ENCODE results near the gene SLC5A11. TPM values are rescaled to one million over a fixed set of nuclear protein-coding genes. Genes with fewer than 3 reads are reported as not detected.

The SLC5A11 gene
- total RNA-seq, 1 experiment from 2014 or later = 0.47 TPM

- CTCF ChIA-PET = no interaction called here
- RAD21 ChIA-PET (ENCODE audit: low non-redundant PET in 1 of 2, low total read pairs in 2 of 2, uncharacterized antibody in 2 of 2, unreplicated experiment in 2 of 2) = no interaction called here
- no peak overlapping the region for H3K4me2 ChIP-seq (ENCODE audit: low read length)
- no peak overlapping the region for H3K9ac ChIP-seq (ENCODE audit: low read length)
- intact Hi-C loops (cut with micrococcal nuclease) = no loop called here
- ATAC-seq = no peak
- no peaks in the 10 kb centered on the region for H3K9me2 ChIP-seq (ENCODE audit: insufficient read depth)
- no peaks in the 10 kb centered on the region for H3K9me3 ChIP-seq (ENCODE audit: control insufficient read depth in 1 of 2, insufficient read depth in 1 of 2, low read depth in 1 of 2, low read length in 2 of 2)
- TF ChIP-seq ZNF274 (IDR thresholded peaks at IDR 0.05; ENCODE audit: low read depth, low read length) = no peak
- TF ChIP-seq ZBTB33 (IDR thresholded peaks at IDR 0.05; ENCODE audit: extremely low read depth, insufficient replicate concordance, low read length) = no peak
- TF ChIP-seq MAX (IDR thresholded peaks at IDR 0.05) = no peak
- TF ChIP-seq EGR1 (IDR thresholded peaks at IDR 0.05; ENCODE audit: low read depth) = no peak
- BruUV-seq (replicated peaks) = no TSS peak
- no peaks in the 10 kb centered on the region for H4K20me1 ChIP-seq (ENCODE audit: insufficient read depth)
- H3K4me3 ChIP-seq (replicated peaks in 1 of 2; ENCODE audit: low read depth in 1 of 2, low read length in 2 of 2) = no peak overlapping the region
- no peaks in the 10 kb centered on the region for H3K79me2 ChIP-seq (ENCODE audit: insufficient read depth, low read length)
- H2AFZ ChIP-seq (ENCODE audit: low read depth, low read length, poor library complexity, severe bottlenecking) = no peak overlapping the region
- H3K4me1 ChIP-seq (ENCODE audit: control insufficient read depth in 1 of 2, insufficient read depth in 2 of 2, low read length in 2 of 2) = peaks cover 9 to 56% of the 10 kb centered on the region in 2 experiments
- POLR2A ChIA-PET = no interaction called here
- no peak for DNase-seq (ENCODE audit: low read depth, low spot score)
- no peaks in the 10 kb centered on the region for H3K36me3 ChIP-seq (ENCODE audit: control insufficient read depth in 1 of 2, insufficient read depth in 2 of 2, low read length in 2 of 2)
- no peak overlapping the region for H3K27ac ChIP-seq (ENCODE audit: low read depth, low read length)
- H3K27me3 ChIP-seq (ENCODE audit: insufficient read depth, low read length) = no peaks in the 10 kb centered on the region
Observed at GRCh38 chr16:24852281-24852721, 6.5 kb downstream of the SLC5A11 start.

- H2AFZ ChIP-seq (ENCODE audit: low read depth, low read length, poor library complexity, severe bottlenecking) = no peak overlapping the region
- intact Hi-C loops (cut with micrococcal nuclease) = no loop called here
- RAD21 ChIA-PET (ENCODE audit: low non-redundant PET in 1 of 2, low total read pairs in 2 of 2, uncharacterized antibody in 2 of 2, unreplicated experiment in 2 of 2) = no interaction called here
Observed at GRCh38 chr16:24853169-24853824, 7.5 kb downstream of the SLC5A11 start.

More at GRCh38 chr16:24853169-24853824, 7.5 kb downstream of the SLC5A11 start:
- Histone ChIP-seq H3K4me1 (ENCODE audit: control insufficient read depth in 1 of 2, insufficient read depth in 2 of 2, low read length in 2 of 2) (peaks cover 5 to 48% of the 10 kb centered on the region in 2 experiments), H3K4me3 (replicated peaks in 1 of 2; ENCODE audit: low read depth in 1 of 2, low read length in 2 of 2) (no peak overlapping the region), H3K4me2 (ENCODE audit: low read length) (peak overlapping the region; percentile 35), H3K27me3 (ENCODE audit: insufficient read depth, low read length) (no peaks in the 10 kb centered on the region), H3K9me3 (ENCODE audit: control insufficient read depth in 1 of 2, insufficient read depth in 1 of 2, low read depth in 1 of 2, low read length in 2 of 2) (no peaks in the 10 kb centered on the region), H3K79me2 (ENCODE audit: insufficient read depth, low read length) (no peaks in the 10 kb centered on the region), H3K36me3 (ENCODE audit: control insufficient read depth in 1 of 2, insufficient read depth in 2 of 2, low read length in 2 of 2) (no peaks in the 10 kb centered on the region), H4K20me1 (ENCODE audit: insufficient read depth) (no peaks in the 10 kb centered on the region), H3K9me2 (ENCODE audit: insufficient read depth) (no peaks in the 10 kb centered on the region), H3K27ac (ENCODE audit: low read depth, low read length) (no peak overlapping the region), H3K9ac (ENCODE audit: low read length) (no peak overlapping the region)
- TF ChIP-seq ZNF274 (IDR thresholded peaks at IDR 0.05; ENCODE audit: low read depth, low read length) = no peak
- TF ChIP-seq REST (IDR thresholded peaks at IDR 0.05; ENCODE audit: low read depth) = no peak
- TF ChIP-seq EGR1 (IDR thresholded peaks at IDR 0.05; ENCODE audit: low read depth) = no peak
- no peak for TF ChIP-seq TCF7L2 (IDR thresholded peaks at IDR 0.05; ENCODE audit: borderline replicate concordance, extremely low read depth, insufficient read depth, insufficient read length)
- no peak for TF ChIP-seq POLR2A (IDR thresholded peaks at IDR 0.05; ENCODE audit: borderline replicate concordance, extremely low read depth, insufficient read depth, insufficient read length)
- no peak for TF ChIP-seq SRF (IDR thresholded peaks at IDR 0.05; ENCODE audit: low read depth)
- no peak for TF ChIP-seq JUND (IDR thresholded peaks at IDR 0.05)
- TF ChIP-seq ZBTB33 (IDR thresholded peaks at IDR 0.05; ENCODE audit: extremely low read depth, insufficient replicate concordance, low read length) = no peak
- TF ChIP-seq YY1 (IDR thresholded peaks at IDR 0.05; ENCODE audit: extremely low read depth, insufficient replicate concordance, low read depth, low read length) = no peak
- no TSS peak for BruUV-seq (replicated peaks)
- DNase-seq (ENCODE audit: low read depth, low spot score) = no peak
- CTCF ChIA-PET = no interaction called here
- peak; percentile 13 for ATAC-seq
- POLR2A ChIA-PET = no interaction called here

All from HCT116 (cell line).